OCI-LY1 (cell line): ENCODE measurements around the gene SPIB.

ENCODE experiments used
- H2AFZ ChIP-seq: fragments of 200-600 bp; sonication (generic), shearing (Covaris generic); 2 replicates; pipeline ENCODE4 v1.6.0; 2014; ENCODE audit warnings: antibody characterized with exemption, mild to moderate bottlenecking, low read length
- H3F3A ChIP-seq: fragments of 200-600 bp; sonication (generic), shearing (Covaris generic); 2 replicates; pipeline ENCODE4 v1.6.0; 2014; ENCODE audit warnings: mild to moderate bottlenecking, antibody characterized with exemption, low read length, moderate library complexity; ENCODE audit not compliant: insufficient read depth
- H3K27ac ChIP-seq: fragments of 200-600 bp; sonication (generic); 2 replicates; pipeline ENCODE4 v1.5.1; 2014; ENCODE audit warnings: low read length, mixed run types, mild to moderate bottlenecking, low read depth; ENCODE audit not compliant: poor library complexity, severe bottlenecking
- H3K27me3 ChIP-seq: fragments of 200-600 bp; sonication (generic); 2 replicates; pipeline ENCODE4 v1.6.0; 2014; ENCODE audit warnings: antibody characterized with exemption, mild to moderate bottlenecking, low read length, moderate library complexity; ENCODE audit not compliant: insufficient read depth
- H3K36me3 ChIP-seq: fragments of 200-600 bp; sonication (generic); 2 replicates; pipeline ENCODE4 v1.6.1; 2014; ENCODE audit warnings: mild to moderate bottlenecking, antibody characterized with exemption, low read length, moderate library complexity, mixed read lengths; ENCODE audit not compliant: insufficient read depth
- H3K4me1 ChIP-seq: fragments of 200-600 bp; sonication (generic); 2 replicates; pipeline ENCODE4 v1.5.1; 2014; ENCODE audit warnings: mild to moderate bottlenecking, low read length, moderate library complexity; ENCODE audit not compliant: insufficient read depth, severe bottlenecking
- H3K4me2 ChIP-seq: fragments of 200-600 bp; sonication (generic), shearing (Covaris generic); 2 replicates; pipeline ENCODE4 v1.6.1; 2014; ENCODE audit warnings: low read length
- H3K4me3 ChIP-seq: fragments of 200-600 bp; sonication (generic); 2 replicates; pipeline ENCODE4 v1.5.1; 2014; ENCODE audit warnings: low read length, low read depth, mild to moderate bottlenecking, mixed read lengths; ENCODE audit not compliant: poor library complexity, severe bottlenecking
- H3K79me2 ChIP-seq: fragments of 200-600 bp; shearing (Covaris generic); 2 replicates; pipeline ENCODE4 v1.6.1; 2016; ENCODE audit warnings: mixed run types, low read length, mixed read lengths; ENCODE audit not compliant: insufficient read depth
- H3K9ac ChIP-seq: fragments of 200-600 bp; sonication (generic), shearing (Covaris generic); 2 replicates; pipeline ENCODE4 v1.6.1; 2014; ENCODE audit warnings: mild to moderate bottlenecking, low read length, mixed read lengths
- H3K9me2 ChIP-seq: fragments of 200-600 bp; sonication (generic), shearing (Covaris generic); 2 replicates; pipeline ENCODE4 v1.6.1; 2014; ENCODE audit warnings: low read depth, mild to moderate bottlenecking, low read length, mixed read lengths
- H3K9me3 ChIP-seq: fragments of 200-600 bp; shearing (Covaris generic); 2 replicates; pipeline ENCODE4 v1.6.1; 2014; ENCODE audit warnings: low read length, mixed read lengths
- H4K20me1 ChIP-seq: fragments of 200-600 bp; sonication (generic), shearing (Covaris generic); 2 replicates; pipeline ENCODE4 v1.6.0; 2016; ENCODE audit warnings: mild to moderate bottlenecking, low read length; ENCODE audit not compliant: insufficient read depth
- CTCF ChIP-seq: fragments of 200-600 bp; sonication (generic), shearing (Covaris generic); IDR thresholded peaks from 2 replicates; pipeline ENCODE4 v1.5.1; 2017; ENCODE audit warnings: mild to moderate bottlenecking, antibody characterized with exemption, low read length, moderate library complexity, mixed read lengths
- EZH2 ChIP-seq: fragments of 200-600 bp; sonication (generic), shearing (Covaris generic); IDR thresholded peaks from 2 replicates; pipeline ENCODE4 v1.8.0; 2017; ENCODE audit warnings: borderline replicate concordance, mixed run types, mild to moderate bottlenecking, antibody characterized with exemption, low read length, moderate library complexity, mixed read lengths

Gene SPIB

GRCh38 chr19:50378863-50379236 is 39.9 kb upstream of the SPIB start:
- H3F3A ChIP-seq, result no peaks in the 10 kb centered on the region
- TF ChIP-seq EZH2 (no peak), CTCF (no peak)
- no peaks in the 10 kb centered on the region for H3K27me3 ChIP-seq
- no peak overlapping the region for H3K4me2 ChIP-seq
- no peak overlapping the region for H3K4me3 ChIP-seq
- peaks cover 43% of the 10 kb centered on the region for H3K36me3 ChIP-seq
- H3K79me2 ChIP-seq, result no peaks in the 10 kb centered on the region
- no peaks in the 10 kb centered on the region for H4K20me1 ChIP-seq
- no peak overlapping the region for H3K9ac ChIP-seq
- H3K9me3 ChIP-seq, result no peaks in the 10 kb centered on the region
- H3K27ac ChIP-seq, result no peak overlapping the region
- peaks cover 11% of the 10 kb centered on the region for H3K4me1 ChIP-seq
- H2AFZ ChIP-seq, result no peak overlapping the region
- H3K9me2 ChIP-seq, result no peaks in the 10 kb centered on the region

GRCh38 chr19:50379602-50380001 is 39.1 kb upstream of the SPIB start:
- H3K36me3 ChIP-seq, result peaks cover 43% of the 10 kb centered on the region
- TF ChIP-seq EZH2 (no peak), CTCF (no peak)
- H3K4me1 ChIP-seq, result peaks cover 11% of the 10 kb centered on the region
- no peaks in the 10 kb centered on the region for H3K9me2 ChIP-seq
- no peak overlapping the region for H2AFZ ChIP-seq
- no peaks in the 10 kb centered on the region for H3F3A ChIP-seq
- H4K20me1 ChIP-seq, result no peaks in the 10 kb centered on the region
- H3K27ac ChIP-seq, result no peak overlapping the region
- no peak overlapping the region for H3K4me3 ChIP-seq
- H3K9me3 ChIP-seq, result no peaks in the 10 kb centered on the region
- peaks cover under 1% of the 10 kb centered on the region; the same call in 1 of the 2 replicates for H3K79me2 ChIP-seq
- H3K4me2 ChIP-seq, result no peak overlapping the region
- H3K27me3 ChIP-seq, result no peaks in the 10 kb centered on the region
- H3K9ac ChIP-seq, result no peak overlapping the region

- no peak overlapping the region for H3K4me3 ChIP-seq
- H3K27ac ChIP-seq, result no peak overlapping the region
- H3K9ac ChIP-seq, result no peak overlapping the region
- no peaks in the 10 kb centered on the region for H3K27me3 ChIP-seq
- H3K9me3 ChIP-seq, result no peaks in the 10 kb centered on the region
- H4K20me1 ChIP-seq, result no peaks in the 10 kb centered on the region
- H3K9me2 ChIP-seq, result no peaks in the 10 kb centered on the region
- H3K4me1 ChIP-seq, result peaks cover 13% of the 10 kb centered on the region
- H2AFZ ChIP-seq, result no peak overlapping the region
- peaks cover 6% of the 10 kb centered on the region for H3K79me2 ChIP-seq
- no peaks in the 10 kb centered on the region for H3F3A ChIP-seq
- H3K36me3 ChIP-seq, result peaks cover 43% of the 10 kb centered on the region
- no peak for TF ChIP-seq EZH2
- TF ChIP-seq CTCF, result no peak
- no peak overlapping the region for H3K4me2 ChIP-seq
These were observed 38.6 kb upstream of the SPIB start for GRCh38 chr19:50380137-50380536.
